Gastroesophageal sphincter (tissue), 3 donors: Measurements from ENCODE around the gene PTPRF.

ENCODE experiments used
- POLR2A ChIP-seq, 2 donors: fragments of 450-650 bp; IDR thresholded peaks; one replicate each; pipeline ENCODE4 v1.6.1; 2017; ENCODE audit warnings: antibody characterized with exemption in 2 of 2, mild to moderate bottlenecking in 2 of 2, moderate library complexity in 1 of 2
- TF ChIP-seq, protein P1 (sequence below), 4 experiments: fragments of 200-600 bp in 2 of 4; fragments of 450-650 bp in 2 of 4; sonication (generic) in 1 of 4; IDR thresholded peaks; one replicate each; pipeline ENCODE4 v1.5.1; 2017 to 2019; ENCODE audit warnings: antibody characterized with exemption in 4 of 4, mild to moderate bottlenecking in 2 of 4, moderate library complexity in 2 of 4

DNA sequence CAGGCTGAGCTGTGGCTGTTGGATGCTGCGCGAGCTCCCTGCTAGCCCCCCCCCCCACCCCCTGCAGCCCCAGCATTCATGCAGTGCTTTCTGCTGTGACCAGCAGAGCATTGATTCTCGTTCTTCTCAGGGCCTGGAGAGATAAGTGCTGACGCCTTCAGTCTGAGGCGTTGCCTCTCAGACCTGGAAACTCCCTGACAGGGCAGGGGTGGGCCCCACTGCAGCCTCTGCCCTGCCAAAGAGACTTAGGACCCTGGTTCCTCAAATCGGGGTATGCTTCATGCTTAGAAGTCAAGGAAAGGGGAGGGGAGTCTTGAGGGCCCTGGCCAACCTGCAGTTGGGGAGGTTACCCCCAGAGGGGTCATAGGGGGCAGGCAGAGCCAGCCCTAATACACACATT is 38.5 kb downstream of the PTPRF start:
- TF ChIP-seq, protein P1, sequence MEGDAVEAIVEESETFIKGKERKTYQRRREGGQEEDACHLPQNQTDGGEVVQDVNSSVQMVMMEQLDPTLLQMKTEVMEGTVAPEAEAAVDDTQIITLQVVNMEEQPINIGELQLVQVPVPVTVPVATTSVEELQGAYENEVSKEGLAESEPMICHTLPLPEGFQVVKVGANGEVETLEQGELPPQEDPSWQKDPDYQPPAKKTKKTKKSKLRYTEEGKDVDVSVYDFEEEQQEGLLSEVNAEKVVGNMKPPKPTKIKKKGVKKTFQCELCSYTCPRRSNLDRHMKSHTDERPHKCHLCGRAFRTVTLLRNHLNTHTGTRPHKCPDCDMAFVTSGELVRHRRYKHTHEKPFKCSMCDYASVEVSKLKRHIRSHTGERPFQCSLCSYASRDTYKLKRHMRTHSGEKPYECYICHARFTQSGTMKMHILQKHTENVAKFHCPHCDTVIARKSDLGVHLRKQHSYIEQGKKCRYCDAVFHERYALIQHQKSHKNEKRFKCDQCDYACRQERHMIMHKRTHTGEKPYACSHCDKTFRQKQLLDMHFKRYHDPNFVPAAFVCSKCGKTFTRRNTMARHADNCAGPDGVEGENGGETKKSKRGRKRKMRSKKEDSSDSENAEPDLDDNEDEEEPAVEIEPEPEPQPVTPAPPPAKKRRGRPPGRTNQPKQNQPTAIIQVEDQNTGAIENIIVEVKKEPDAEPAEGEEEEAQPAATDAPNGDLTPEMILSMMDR (IDR thresholded peaks at IDR 0.05) = no peak
- TF ChIP-seq POLR2A (IDR thresholded peaks at IDR 0.05) = no peak
